Hematopoietic multipotent progenitor cell treated with erythropoietin and hydrocortisone succinate and interleukin-3 and kit ligand, for 8 days (in vitro differentiated cells): ENCODE results near the gene TMEM143.
"Not testable (repeated sequence)": the region's sequence is repeated elsewhere in the genome, so short reads cannot be mapped to it uniquely, and the experiment has no call there.

Source experiments
- DNase-seq: peaks from one replicate; pipeline ENCODE4 v3.0.0-alpha.2; 2015

Gene TMEM143

DNA sequence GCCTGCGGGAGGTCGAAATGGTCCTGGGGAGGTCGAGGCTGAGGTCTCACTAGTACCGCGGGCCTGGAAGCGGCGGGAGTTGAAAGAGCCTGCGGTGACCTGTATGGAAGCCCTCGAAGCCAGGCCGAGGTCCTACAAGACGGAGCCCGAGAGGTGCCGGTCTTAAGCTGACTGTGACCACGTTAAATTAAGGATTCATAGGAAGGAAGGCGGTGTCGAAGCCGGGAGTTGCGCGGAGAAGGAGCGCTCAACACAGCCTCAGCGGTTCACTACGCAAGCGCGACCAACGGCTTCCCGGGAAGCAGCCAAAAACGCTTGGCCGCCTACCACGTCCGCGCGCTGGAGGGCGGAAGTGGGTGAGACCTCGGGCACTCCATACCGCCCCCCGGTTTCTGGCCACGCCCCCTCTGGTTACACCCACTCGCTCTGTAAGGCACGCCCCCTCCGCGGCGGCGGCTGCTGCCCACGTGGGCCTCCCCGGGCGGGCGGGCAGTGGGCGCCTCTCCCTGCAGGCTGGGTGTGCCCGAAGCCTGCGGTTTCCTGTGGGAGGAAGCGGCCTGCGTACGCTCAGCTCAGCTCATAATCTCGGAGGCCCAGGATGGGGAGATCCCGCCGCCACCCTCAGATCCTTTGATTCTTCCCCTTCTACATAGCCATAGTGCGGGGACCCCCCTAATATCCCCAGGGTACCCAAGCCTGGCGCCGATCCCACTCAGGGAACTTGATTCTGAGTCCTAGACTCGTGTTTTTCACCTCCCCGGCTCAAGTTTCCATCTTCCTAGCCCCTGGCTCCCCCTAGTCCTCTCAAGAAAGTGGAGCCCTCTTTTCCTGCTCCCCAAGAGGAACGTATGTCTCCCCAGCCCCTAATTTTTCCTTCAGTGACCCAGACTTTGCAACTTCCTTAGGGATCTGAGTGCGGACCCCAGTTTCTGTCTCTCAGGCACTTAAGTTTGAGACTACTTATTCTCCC lies 41.8 kb downstream of the TMEM143 start:
- DNase-seq, result peak; percentile 97

- peak; percentile 98 for DNase-seq
Observed at GRCh38 chr19:48321372-48321621, 42.4 kb downstream of the TMEM143 start.

GRCh38 chr19:48319647-48320541 lies 43.8 kb downstream of the TMEM143 start:
- peak; percentile 83 for DNase-seq

DNA sequence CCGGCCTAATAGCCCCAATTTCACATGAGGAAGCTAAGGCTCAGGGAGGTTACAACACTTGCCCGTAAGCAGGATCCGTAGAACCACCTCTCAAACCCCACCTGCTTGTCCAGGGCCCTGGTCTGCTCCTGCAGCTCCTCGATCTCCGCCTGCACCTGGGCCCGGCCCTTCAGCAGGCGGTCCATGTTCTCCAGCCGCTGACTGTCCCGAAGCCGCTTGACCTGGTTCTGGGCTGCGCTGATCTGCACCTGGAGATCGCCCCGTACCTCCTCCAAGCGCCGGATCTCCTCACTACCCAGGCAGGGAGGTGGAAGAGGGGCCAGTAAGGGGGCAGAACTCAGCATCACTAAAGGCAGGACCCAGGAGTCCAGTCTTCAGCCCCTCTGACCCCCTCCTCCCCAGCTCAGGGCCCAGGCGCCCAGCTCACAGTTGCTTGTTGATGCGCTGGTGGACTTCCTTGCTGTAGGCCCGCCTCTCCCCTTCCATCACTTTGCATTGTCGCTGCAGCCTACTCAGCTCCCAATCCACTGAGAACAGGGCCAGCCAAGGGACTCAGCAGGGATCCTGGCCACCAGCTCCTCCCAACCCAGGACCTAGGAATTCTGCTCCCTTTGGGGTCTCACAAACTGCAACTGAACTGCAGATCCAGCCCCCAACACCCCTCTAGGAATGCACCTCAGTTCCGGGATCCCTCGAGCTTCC lies 45.3 kb downstream of the TMEM143 start:
- no peak for DNase-seq

DNA sequence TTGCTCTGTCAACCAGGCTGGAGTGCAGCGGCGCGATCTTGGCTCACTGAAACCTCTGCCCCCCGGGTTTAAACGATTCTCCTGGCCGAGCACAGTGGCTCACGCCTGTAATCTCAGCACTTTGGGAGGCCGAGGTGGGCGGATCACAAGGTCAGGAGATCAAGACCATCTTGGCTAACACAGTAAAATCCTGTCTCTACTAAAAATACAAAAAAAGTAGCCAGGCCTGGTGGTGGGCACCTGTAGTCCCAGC lies 46.1 kb downstream of the TMEM143 start:
- DNase-seq, result not testable (repeated sequence)

DNA sequence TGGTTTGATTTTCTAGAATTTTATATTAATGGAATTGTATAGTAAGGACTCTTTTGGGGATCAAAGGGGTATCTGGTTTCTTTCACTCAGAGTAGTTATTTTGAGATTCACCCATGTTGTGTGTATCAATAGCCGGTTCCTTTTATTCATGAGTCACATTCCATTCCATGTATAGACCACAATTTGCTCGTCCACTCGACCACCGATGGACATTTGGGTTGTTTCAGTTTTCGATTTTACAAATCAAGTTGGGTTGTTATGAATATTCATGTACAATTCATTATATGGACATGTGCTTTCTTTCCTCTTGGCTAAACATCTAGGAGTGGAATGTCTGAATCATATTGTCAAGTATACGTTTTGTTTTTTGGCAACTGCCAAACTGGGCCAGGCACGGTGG lies 48.0 kb downstream of the TMEM143 start:
- no peak for DNase-seq

DNA sequence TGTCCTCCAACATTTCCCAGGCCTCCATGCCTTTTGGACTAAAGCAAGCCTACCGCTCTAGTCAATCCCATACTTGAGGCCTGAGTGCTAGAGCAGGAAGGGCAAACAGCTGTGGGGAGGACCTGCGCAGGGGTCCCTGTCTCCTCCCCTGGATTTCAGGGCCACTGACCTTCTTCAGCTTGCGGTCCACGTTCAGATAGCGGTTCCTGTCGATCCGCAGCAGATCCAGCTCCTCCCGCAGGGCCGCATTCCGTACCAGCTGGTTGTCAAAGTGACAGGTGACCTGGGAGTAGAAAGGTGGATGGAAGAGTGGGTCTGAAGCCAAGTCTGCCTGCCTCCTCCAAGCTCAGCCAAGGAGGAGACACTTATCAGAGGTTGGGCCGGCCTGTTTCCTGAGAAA lies 52.4 kb downstream of the TMEM143 start:
- DNase-seq, result no peak

DNA sequence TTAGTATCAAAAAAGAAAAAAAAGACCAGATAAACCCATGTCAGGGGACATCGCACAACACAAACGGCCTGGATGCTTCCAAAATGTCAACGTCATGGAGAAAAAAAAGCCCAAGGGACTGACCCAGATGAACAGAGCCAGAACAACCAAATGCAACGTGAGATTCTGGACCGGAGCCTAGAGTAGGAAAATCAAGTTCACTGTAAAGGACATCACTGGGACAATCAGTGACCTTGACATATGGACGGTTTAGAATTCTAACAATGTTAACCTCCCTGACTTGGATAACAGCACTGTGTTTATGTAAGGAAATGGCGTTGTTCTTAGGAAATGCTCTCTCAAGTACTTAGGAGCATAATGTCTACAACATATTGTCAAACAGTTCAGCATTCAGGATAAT lies 53.5 kb downstream of the TMEM143 start:
- DNase-seq, result no peak

GRCh38 chr19:48309731-48310130 lies 54.0 kb downstream of the TMEM143 start:
- DNase-seq, result peak; percentile 16

- peak; percentile 70 for DNase-seq
Observed at GRCh38 chr19:48308631-48309586, 54.8 kb downstream of the TMEM143 start.

DNA sequence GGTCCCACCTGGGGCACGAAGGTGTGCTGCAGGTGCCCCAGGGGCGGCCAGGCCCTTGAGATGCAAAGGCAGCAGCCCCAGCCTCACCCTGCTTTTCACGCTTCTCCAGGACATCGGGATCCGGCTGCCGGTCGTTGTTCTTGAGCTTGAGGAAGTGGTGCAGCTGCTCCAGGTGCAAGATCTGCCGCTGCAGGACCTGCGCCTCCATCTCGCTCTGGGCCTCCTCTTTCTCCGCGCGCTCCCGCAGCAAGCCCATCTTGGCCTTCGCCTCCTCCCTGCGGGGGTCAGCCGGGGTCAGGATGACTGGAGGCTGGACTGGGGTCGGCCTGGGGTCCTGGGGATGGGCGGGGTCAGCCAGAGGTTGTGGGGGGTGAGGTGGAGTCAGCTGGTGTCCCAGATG lies 59.9 kb downstream of the TMEM143 start:
- no peak for DNase-seq

- DNase-seq, result no peak
Observed at GRCh38 chr19:48303367-48303766, 60.4 kb downstream of the TMEM143 start.

- DNase-seq, result no peak
Observed at GRCh38 chr19:48302600-48302959, 61.2 kb downstream of the TMEM143 start.

GRCh38 chr19:48301886-48302599 lies 61.7 kb downstream of the TMEM143 start:
- no peak for DNase-seq

DNA sequence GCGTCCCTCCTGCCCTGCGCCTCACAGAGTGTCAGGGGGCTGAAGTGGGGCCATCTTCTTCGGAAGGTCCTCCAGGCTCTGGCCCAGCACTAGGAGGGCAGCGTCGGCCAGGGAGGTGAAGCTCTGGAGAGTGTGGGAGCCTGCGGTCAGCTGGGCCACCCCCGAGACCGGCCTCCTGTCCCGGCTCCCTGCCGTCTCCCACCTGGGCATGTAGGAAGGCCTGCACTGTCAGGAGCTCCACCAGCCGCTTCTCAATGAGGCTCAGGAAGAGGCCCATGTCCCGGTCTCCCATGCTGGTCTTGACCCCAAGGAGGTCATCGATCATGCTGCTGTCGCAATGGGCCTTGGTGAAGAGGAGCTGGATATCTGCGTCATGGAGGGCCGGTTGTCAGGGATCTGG lies 65.8 kb downstream of the TMEM143 start:
- DNase-seq, result no peak

- DNase-seq, result no peak
Observed at GRCh38 chr19:48296963-48297734, 66.6 kb downstream of the TMEM143 start.

DNA sequence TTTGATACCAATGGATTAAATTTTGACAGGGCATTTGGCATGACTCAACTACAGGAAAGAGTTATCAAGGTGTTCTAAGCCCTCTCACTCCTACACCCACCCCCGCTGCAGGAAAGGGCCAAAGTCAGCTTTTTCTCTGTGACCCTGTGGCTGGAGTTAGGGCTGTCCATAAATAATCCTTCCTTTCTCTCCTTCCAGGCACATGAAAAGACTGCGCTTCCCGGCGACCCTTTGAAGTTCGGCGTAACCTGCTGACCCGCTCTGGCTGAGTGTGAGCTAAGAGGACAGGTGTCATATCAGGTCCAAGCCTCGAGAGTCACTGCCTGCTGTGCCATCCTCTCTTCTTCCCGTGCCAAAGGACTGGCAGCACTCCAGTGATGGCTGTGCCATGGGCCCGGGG lies 68.3 kb downstream of the TMEM143 start:
- no peak for DNase-seq

DNA sequence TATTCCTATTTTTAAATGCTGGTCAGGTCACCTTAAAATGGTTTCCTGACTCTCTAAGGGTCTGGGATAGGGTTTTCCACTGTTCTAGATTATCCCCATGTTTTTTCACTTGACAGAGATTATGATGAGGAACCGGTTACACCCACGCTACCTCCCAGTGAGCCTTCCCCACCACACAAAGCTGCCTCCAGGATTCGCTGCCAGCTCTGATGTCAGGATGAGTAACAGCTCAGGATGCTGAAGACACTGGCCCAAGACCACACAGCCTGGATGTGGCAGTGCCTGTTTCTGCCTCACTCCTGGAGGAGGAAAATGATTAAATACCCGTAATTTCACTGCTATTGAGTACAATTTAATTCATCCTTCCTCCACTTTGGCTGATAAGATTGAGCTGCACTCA lies 70.9 kb downstream of the TMEM143 start:
- DNase-seq, result no peak

- DNase-seq, result not testable (repeated sequence)
Observed at GRCh38 chr19:48291489-48291815, 72.3 kb downstream of the TMEM143 start.

DNA sequence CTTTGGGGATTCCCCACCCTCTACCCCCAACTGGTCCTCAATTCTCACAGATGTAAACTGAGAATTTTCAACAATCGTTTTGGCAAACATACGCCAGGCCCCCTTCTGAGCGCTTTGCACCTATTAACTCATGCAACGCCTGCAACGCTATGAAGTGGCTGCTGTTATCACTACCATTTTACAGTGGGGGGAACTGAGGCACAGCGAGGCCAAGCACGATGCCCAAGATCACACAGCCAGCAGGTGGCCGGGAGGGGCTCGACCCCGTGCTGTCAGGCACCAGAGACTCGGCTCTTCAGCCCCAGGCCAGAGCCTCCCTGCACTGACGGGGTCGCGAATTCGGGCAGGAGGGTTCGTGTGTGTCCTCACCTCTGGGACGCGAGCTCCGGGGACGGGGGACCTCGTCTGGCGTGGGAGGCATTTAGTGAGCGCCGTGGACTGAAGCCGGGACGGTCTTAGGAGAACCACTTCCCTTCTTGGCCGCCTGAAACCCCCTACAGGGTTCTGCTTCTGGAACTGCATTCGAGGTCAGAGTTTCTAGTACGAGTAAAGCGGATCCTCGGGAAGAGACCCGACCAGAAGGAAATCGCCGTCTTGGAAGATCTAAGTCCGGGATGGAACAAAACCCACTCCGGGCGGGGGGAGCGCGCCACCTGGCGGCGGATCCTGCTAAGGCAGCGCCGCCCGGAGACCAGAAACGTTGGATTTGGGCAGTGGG lies 72.8 kb downstream of the TMEM143 start:
- peak; percentile 59 for DNase-seq

DNA sequence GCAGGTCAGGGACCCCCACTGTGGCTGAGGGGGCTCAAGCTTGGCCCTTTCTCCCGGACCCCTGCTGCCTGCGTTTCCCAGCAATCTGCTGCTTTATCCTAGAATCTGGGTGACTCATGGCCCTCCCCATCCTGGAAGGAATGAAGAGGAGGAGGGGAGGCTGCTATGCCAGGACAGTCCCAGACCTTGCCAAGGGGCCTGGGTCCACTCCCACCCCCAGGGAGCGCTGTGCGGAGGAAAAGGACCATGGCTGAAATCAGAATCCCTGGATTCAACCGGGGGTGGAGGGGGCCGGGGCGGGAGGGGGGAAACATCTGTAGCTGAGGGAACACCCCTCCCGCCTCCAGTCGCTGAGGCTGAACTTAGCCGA lies 73.4 kb downstream of the TMEM143 start:
- no peak for DNase-seq
